Osteoblast (primary cell): ENCODE measurements around the gene LRP8. TPM values are rescaled to one million over a fixed set of nuclear protein-coding genes. Genes with fewer than 3 reads are reported as not detected.

Experiments
- DNase-seq: peaks from one replicate; pipeline ENCODE4 v3.0.0; 2011; ENCODE audit warnings: low spot score, mixed read lengths; ENCODE audit not compliant: insufficient read length; ENCODE audit errors: missing footprints
- H2AFZ ChIP-seq: 2 replicates; pipeline ENCODE4 v1.6.0; 2011; ENCODE audit warnings: mild to moderate bottlenecking, low read length
- H3K27ac ChIP-seq: 2 replicates; pipeline ENCODE4 v1.5.1; 2011; ENCODE audit warnings: mild to moderate bottlenecking, low read depth, low read length, moderate library complexity
- H3K27me3 ChIP-seq: 2 replicates; pipeline ENCODE4 v1.6.0; 2012; ENCODE audit warnings: mild to moderate bottlenecking, control low read depth, inconsistent platforms, low read length, moderate library complexity; ENCODE audit not compliant: insufficient read depth
- H3K36me3 ChIP-seq: 2 replicates; pipeline ENCODE4 v1.5.1; 2011; ENCODE audit warnings: mild to moderate bottlenecking, low read length, control low read depth, moderate library complexity; ENCODE audit not compliant: insufficient read depth
- H3K4me1 ChIP-seq: 2 replicates; pipeline ENCODE4 v1.5.1; 2011; ENCODE audit warnings: mild to moderate bottlenecking, low read length, control low read depth, moderate library complexity; ENCODE audit not compliant: insufficient read depth
- H3K4me2 ChIP-seq: 2 replicates; pipeline ENCODE4 v1.6.0; 2011; ENCODE audit warnings: mild to moderate bottlenecking, low read length; ENCODE audit not compliant: insufficient read depth
- H3K4me3 ChIP-seq: fragments of 200-600 bp; sonication (generic); 3 replicates; pipeline ENCODE4 v1.5.1; 2012; ENCODE audit warnings: mild to moderate bottlenecking, low read length, inconsistent platforms; ENCODE audit not compliant: insufficient read depth
- H3K79me2 ChIP-seq: 2 replicates; pipeline ENCODE4 v1.6.0; 2012; ENCODE audit warnings: mild to moderate bottlenecking, low read length, control low read depth, inconsistent platforms; ENCODE audit not compliant: insufficient read depth
- H3K9me3 ChIP-seq: 2 replicates; pipeline ENCODE4 v1.5.1; 2011; ENCODE audit warnings: low read depth, low read length, control low read depth
- H4K20me1 ChIP-seq: 2 replicates; pipeline ENCODE4 v1.6.0; 2012; ENCODE audit warnings: mild to moderate bottlenecking, low read length, control low read depth; ENCODE audit not compliant: insufficient read depth
- total RNA-seq: library from RNA; depleted of rRNA; stranded (reverse); fragments of >200 nt; gene quantifications from 2 replicates; pipeline ENCODE4 v1.2.3, GENCODE V29; 2012
- TF ChIP-seq, protein P1 (sequence below): IDR thresholded peaks from 2 replicates; pipeline ENCODE4 v1.5.1; 2011; ENCODE audit warnings: mild to moderate bottlenecking, low read depth, low read length, moderate library complexity; ENCODE audit errors: extremely low read depth

The LRP8 gene
- total RNA-seq, 1 donor, result 11.2 TPM

DNA sequence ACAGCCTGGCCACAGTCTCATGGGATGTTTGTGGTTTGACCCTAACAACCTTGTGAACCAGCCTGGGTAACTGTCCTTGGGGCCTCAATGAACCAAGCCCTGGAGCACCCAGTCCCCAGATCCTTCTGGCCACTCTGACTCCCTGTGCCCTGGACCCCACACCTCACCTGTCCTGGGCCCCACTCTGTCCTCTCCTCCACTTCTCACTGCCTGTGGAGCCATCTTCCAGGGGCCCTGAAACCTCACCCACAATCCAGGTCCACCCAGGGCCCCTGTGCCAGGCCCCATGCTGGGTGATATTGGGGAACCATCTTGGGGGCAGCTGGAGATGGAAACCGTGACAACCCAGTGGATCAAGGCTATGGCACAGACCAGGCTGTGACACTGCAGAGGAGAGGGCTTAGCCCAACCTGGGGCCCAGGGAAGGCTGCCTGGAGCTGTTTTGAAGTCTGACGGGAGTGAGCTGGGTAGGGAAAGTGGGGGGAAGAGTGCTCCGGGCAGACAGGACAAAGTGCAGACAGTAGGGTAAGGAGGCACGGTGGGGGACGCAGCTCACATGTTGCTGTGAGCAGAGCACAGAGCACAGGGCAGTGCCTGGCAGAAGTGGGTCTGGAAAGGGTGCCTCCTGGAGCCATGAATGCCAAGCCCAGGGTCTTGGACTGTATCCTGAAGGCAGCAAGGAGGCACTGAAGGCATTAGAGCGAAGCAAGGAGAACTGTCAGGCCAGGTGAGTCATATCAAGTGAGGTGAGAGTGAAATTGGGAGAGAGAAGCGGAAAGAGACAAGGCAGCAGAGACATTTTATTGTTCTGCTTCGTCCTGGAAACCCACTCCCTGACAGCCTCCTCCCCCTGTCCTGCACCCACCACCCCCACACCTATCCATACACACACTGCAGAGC lies 12.1 kb upstream of the LRP8 start:
- peaks cover 14% of the 10 kb centered on the region for H3K27me3 ChIP-seq

DNA sequence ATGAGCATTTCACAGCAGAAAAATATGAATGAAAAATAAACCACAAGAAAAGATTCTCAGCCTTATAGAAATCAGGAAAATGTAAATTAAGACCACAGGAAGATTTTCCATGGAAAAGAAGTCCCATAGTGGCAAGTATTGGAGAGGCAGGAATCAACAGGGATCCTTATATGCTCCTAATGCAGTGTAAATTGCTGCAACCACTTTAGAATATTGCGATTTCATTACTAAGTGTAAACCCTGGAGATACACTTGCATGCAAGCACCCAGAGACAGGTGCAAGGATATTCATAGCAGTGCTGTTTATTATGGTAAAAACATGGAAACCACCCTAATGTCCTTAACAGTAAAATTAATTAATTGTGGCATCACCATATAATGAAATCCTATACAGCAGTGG lies 10.6 kb upstream of the LRP8 start:
- Histone ChIP-seq H3K27ac (no peak overlapping the region), H4K20me1 (no peaks in the 10 kb centered on the region), H3K9me3 (no peaks in the 10 kb centered on the region), H3K79me2 (no peaks in the 10 kb centered on the region), H3K27me3 (peaks cover 11% of the 10 kb centered on the region), H3K4me1 (no peaks in the 10 kb centered on the region), H3K4me3 (no peak overlapping the region), H3K36me3 (no peaks in the 10 kb centered on the region), H3K4me2 (no peak overlapping the region), H2AFZ (no peak overlapping the region)
- TF ChIP-seq, protein P1, sequence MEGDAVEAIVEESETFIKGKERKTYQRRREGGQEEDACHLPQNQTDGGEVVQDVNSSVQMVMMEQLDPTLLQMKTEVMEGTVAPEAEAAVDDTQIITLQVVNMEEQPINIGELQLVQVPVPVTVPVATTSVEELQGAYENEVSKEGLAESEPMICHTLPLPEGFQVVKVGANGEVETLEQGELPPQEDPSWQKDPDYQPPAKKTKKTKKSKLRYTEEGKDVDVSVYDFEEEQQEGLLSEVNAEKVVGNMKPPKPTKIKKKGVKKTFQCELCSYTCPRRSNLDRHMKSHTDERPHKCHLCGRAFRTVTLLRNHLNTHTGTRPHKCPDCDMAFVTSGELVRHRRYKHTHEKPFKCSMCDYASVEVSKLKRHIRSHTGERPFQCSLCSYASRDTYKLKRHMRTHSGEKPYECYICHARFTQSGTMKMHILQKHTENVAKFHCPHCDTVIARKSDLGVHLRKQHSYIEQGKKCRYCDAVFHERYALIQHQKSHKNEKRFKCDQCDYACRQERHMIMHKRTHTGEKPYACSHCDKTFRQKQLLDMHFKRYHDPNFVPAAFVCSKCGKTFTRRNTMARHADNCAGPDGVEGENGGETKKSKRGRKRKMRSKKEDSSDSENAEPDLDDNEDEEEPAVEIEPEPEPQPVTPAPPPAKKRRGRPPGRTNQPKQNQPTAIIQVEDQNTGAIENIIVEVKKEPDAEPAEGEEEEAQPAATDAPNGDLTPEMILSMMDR, result no peak
- no peak for DNase-seq

More for the DNA sequence above, 12.1 kb upstream of the LRP8 start:
- Histone ChIP-seq H2AFZ (no peak overlapping the region), H3K79me2 (no peaks in the 10 kb centered on the region), H3K4me2 (no peak overlapping the region), H3K27ac (no peak overlapping the region), H3K9me3 (no peaks in the 10 kb centered on the region), H3K4me1 (no peaks in the 10 kb centered on the region), H3K4me3 (no peak overlapping the region), H3K36me3 (no peaks in the 10 kb centered on the region), H4K20me1 (no peaks in the 10 kb centered on the region)
- no peak for DNase-seq
- TF ChIP-seq, protein P1, result no peak

DNA sequence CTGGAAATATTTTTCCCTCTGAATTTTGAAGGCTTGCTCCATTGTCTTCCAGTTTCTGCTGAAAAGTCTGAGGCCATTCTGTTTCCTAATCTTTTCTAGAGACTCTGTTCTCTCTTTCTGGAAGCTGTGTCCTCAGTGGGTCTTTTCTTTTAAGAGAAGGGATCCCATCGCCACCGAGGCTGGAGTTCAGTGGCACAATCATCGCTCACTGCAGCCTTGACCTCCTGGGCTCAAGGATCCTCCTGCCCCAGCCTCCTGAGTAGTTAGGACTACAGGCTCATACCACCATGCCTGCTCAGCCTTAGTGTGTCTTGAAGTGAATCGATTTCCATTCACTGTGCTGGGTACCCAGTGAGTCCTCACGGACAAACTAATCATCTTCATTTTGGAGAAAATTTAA lies 9.6 kb upstream of the LRP8 start:
- Histone ChIP-seq H3K27ac (no peak overlapping the region), H3K4me3 (no peak overlapping the region), H3K9me3 (no peaks in the 10 kb centered on the region), H2AFZ (no peak overlapping the region), H3K79me2 (no peaks in the 10 kb centered on the region), H4K20me1 (no peaks in the 10 kb centered on the region), H3K4me2 (no peak overlapping the region), H3K36me3 (no peaks in the 10 kb centered on the region), H3K27me3 (peaks cover 11% of the 10 kb centered on the region), H3K4me1 (no peaks in the 10 kb centered on the region)
- no peak for DNase-seq
- TF ChIP-seq, protein P1, result no peak

DNA sequence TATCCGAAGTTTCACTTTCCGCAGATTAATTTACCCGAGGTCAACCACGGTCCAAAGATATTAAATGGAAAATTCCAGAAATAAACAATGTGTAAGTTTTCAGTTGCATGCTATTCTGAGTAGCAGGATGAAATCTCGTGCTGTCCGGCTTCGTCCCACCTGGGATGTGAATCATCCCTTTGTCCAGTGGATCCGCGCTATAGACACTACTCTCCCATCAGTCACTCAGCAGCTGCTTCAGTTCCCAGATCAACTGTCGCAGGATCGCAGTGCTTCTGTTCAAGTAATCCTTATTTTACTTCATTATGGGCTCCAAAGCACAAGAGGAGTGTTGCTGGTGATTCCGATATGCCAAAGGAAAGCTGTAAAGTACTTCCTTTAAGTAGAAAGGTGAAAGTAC lies 8.3 kb upstream of the LRP8 start:
- Histone ChIP-seq H3K4me3 (no peak overlapping the region), H3K36me3 (no peaks in the 10 kb centered on the region), H3K27ac (no peak overlapping the region), H3K9me3 (no peaks in the 10 kb centered on the region), H3K27me3 (peaks cover 11% of the 10 kb centered on the region), H3K4me1 (no peaks in the 10 kb centered on the region), H3K79me2 (no peaks in the 10 kb centered on the region), H3K4me2 (no peak overlapping the region), H4K20me1 (no peaks in the 10 kb centered on the region), H2AFZ (no peak overlapping the region)
- TF ChIP-seq, protein P1, result no peak
- DNase-seq, result no peak
